Endothelial cell (in vitro differentiated cells): ENCODE data around the gene EWSR1. TPM values are rescaled to one million over a fixed set of nuclear protein-coding genes. Genes with fewer than 3 reads are reported as not detected.

ENCODE experiments used
- DNase-seq: peaks from one replicate; pipeline ENCODE4 v3.0.0; 2021; ENCODE audit warnings: low spot score
- H3K27ac Mint-ChIP-seq: one replicate; pipeline ENCODE4 v1.8.0; 2021; ENCODE audit warnings: mixed read lengths, inconsistent platforms; ENCODE audit not compliant: unreplicated experiment
- H3K27me3 Mint-ChIP-seq: one replicate; pipeline ENCODE4 v1.8.0; 2021; ENCODE audit warnings: mild to moderate bottlenecking, moderate library complexity, mixed read lengths, inconsistent platforms; ENCODE audit not compliant: unreplicated experiment
- H3K36me3 Mint-ChIP-seq: one replicate; pipeline ENCODE4 v1.8.0; 2021; ENCODE audit warnings: mild to moderate bottlenecking, low read depth, mixed read lengths, inconsistent platforms; ENCODE audit not compliant: unreplicated experiment
- H3K4me1 Mint-ChIP-seq: one replicate; pipeline ENCODE4 v1.8.0; 2021; ENCODE audit warnings: mild to moderate bottlenecking, mixed read lengths, inconsistent platforms; ENCODE audit not compliant: unreplicated experiment
- H3K4me3 Mint-ChIP-seq: one replicate; pipeline ENCODE4 v1.8.0; 2021; ENCODE audit warnings: mild to moderate bottlenecking, mixed read lengths, inconsistent platforms; ENCODE audit not compliant: unreplicated experiment
- H3K9me3 Mint-ChIP-seq: one replicate; pipeline ENCODE4 v1.8.0; 2021; ENCODE audit warnings: mixed read lengths, inconsistent platforms; ENCODE audit not compliant: unreplicated experiment
- total RNA-seq: library from RNA; stranded (reverse); fragmentation: NEBNext Ultra II Directional; extraction: Animal tissue kit (Norgen Biotek cat#: 25700); gene quantifications from one replicate; pipeline ENCODE4 v1.2.1, GENCODE V29; 2021; ENCODE audit not compliant: unreplicated experiment
- TF ChIP-seq, protein P1 (sequence below): fragments of 200-600 bp; sonication (generic); IDR thresholded peaks from one replicate; pipeline ENCODE4 v1.5.0; 2021; ENCODE audit warnings: antibody characterized with exemption; ENCODE audit not compliant: unreplicated experiment

EWSR1 gene
- total RNA-seq, 1 donor from 2014 or later: 307 TPM

DNA sequence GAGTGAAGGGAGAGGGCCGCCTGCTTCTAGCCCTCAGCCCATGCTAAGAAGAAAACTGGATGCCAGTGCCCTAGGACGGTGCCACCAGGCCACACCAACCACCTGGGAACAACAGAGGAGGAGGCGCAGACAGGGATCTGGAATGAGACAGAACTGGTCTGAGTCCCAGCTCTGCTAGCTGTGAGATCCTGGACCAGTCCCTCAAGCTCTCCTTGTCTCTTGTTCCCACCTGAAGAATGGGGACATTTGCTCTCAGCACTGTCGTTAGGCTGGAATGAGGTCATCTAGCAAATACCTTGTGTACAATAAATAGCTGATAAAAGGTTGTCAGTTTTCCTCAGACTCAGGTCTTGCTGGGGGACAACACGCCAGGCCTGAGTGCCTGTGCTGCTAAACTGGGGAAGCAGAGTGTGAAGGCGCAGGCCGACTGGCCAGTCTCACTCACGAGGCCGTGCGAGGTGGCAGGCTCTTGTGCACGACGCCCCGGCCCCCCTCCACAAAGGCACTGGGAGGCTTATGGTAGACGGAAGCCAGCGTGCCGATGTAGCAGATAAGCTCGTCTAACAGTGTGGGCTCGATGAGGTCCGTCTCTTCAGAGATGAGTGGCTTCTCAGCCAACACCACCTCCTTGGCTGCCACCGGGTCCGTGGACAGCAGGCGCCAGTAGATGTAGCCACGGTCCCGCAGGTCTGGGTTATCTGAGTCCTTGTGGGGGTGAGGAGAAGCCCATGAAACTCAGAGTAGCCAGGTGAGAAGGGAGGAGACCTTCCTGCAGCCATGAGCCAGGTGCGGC is 73.2 kb downstream of the EWSR1 start:
- TF ChIP-seq, protein P1, sequence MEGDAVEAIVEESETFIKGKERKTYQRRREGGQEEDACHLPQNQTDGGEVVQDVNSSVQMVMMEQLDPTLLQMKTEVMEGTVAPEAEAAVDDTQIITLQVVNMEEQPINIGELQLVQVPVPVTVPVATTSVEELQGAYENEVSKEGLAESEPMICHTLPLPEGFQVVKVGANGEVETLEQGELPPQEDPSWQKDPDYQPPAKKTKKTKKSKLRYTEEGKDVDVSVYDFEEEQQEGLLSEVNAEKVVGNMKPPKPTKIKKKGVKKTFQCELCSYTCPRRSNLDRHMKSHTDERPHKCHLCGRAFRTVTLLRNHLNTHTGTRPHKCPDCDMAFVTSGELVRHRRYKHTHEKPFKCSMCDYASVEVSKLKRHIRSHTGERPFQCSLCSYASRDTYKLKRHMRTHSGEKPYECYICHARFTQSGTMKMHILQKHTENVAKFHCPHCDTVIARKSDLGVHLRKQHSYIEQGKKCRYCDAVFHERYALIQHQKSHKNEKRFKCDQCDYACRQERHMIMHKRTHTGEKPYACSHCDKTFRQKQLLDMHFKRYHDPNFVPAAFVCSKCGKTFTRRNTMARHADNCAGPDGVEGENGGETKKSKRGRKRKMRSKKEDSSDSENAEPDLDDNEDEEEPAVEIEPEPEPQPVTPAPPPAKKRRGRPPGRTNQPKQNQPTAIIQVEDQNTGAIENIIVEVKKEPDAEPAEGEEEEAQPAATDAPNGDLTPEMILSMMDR: no peak
- no peak overlapping the region for H3K4me3 Mint-ChIP-seq
- peaks cover 48% of the 10 kb centered on the region for H3K36me3 Mint-ChIP-seq
- no peak for DNase-seq
- no peaks in the 10 kb centered on the region for H3K9me3 Mint-ChIP-seq
- no peak overlapping the region for H3K27ac Mint-ChIP-seq
- H3K4me1 Mint-ChIP-seq: peaks cover 4% of the 10 kb centered on the region
- peaks cover 10% of the 10 kb centered on the region for H3K27me3 Mint-ChIP-seq

DNA sequence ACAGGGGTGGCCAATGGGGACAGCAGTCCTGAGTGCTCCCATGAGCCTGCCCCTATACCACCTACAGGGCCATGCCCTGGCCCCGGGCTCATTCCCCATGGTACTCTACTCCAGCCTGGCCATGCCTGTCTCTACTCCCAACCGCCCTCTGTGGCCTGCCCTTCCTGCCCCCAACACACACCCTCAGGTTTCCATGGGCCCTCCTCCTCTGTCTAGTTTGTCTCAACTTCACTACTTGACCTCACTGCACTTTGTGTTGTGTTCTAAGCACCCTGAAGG is 73.7 kb downstream of the EWSR1 start:
- H3K36me3 Mint-ChIP-seq: peaks cover 45% of the 10 kb centered on the region
- H3K27ac Mint-ChIP-seq: no peak overlapping the region
- no peaks in the 10 kb centered on the region for H3K9me3 Mint-ChIP-seq
- H3K4me3 Mint-ChIP-seq: no peak overlapping the region
- DNase-seq: no peak
- H3K4me1 Mint-ChIP-seq: peaks cover 4% of the 10 kb centered on the region
- TF ChIP-seq, protein P1: no peak
- peaks cover 8% of the 10 kb centered on the region for H3K27me3 Mint-ChIP-seq

DNA sequence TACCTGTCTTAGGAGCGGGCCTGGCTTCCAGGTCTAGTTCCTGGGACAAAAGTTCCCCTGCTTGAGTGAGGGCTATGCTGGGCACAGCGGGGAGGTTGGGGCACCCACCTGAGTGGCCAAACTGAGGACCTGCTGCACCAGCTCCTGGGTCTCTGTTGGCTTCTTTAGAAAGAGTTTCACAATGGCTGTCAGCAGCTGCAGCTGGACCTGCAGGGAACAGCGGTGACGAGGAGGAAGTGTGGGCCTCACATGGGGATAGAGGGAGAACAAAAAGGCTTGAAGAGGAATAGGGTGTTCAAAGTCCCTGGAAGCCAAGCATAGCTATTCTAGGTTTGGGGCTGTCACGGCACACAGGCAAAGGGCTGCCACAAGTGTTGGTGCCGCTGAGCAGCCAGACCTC is 74.1 kb downstream of the EWSR1 start:
- Mint-ChIP-seq H3K4me1 (peaks cover 4% of the 10 kb centered on the region), H3K27me3 (peaks cover 8% of the 10 kb centered on the region), H3K27ac (no peak overlapping the region), H3K4me3 (no peak overlapping the region), H3K9me3 (no peaks in the 10 kb centered on the region), H3K36me3 (peaks cover 44% of the 10 kb centered on the region)
- TF ChIP-seq, protein P1: no peak
- DNase-seq: no peak

DNA sequence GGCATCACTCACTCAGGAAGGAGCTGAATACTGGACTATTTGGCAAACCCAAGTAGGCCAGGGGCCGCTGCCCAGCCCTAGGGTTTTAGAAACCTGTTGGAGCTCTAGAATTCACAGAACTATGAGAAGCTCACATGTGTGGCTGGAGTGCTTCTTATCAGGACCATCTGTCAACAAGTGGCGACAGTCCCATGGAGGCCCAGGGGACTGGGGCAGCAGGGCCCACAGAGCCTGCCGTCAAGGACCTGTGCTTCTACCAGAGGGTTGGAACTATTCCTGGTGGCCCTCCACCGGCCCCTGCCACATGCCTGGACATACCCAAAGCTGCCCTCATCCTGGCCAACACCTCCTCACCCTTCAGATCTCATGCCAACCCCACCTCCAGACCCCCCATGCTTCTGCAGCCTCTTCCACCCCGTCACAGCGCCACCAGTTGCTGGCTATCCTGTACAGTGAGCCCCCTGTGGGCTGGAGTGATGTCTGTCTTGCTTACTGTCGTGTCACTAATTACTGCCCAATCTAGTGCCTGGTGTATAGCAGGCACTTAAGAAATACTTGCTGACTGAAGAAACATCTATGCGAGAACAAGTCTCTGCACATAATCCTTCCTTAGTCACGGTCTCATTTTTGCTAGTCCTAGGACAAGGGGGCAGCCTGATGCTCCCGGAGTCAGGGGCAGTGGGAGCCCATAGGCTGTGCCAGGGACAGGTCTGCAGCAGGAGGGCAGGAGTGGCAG is 74.7 kb downstream of the EWSR1 start:
- Mint-ChIP-seq H3K4me1 (peaks cover 4% of the 10 kb centered on the region), H3K27me3 (peaks cover 8% of the 10 kb centered on the region), H3K4me3 (peak overlapping the region; percentile 73), H3K9me3 (no peaks in the 10 kb centered on the region), H3K27ac (no peak overlapping the region), H3K36me3 (peaks cover 50% of the 10 kb centered on the region)
- TF ChIP-seq, protein P1: no peak
- no peak for DNase-seq

DNA sequence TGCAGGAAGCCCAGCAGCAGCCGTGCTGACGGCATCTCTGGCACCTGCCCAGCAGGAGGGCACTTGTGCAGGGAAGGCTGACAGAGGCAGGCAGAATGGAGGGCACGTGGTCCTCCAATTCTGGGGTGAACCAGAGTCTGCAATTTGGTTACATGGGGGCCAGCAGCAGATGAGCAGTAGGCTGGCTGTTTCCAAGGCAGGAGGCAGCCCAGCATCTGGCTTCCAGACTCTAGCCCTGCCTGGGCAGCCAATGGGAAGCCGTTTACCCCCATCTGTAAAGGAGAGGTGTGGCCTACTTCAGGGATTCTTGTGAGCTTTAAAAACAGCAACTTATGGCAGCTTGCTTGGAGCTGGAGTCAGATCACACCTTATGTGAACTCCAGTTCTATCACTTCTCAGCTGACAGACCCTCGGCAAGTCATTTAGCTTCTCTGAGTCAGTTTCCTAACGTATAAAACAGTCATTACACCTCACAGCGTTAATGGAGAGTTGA is 75.3 kb downstream of the EWSR1 start:
- Mint-ChIP-seq H3K27me3 (peaks cover 8% of the 10 kb centered on the region), H3K36me3 (peaks cover 51% of the 10 kb centered on the region), H3K4me3 (peak overlapping the region; percentile 73), H3K9me3 (no peaks in the 10 kb centered on the region), H3K27ac (no peak overlapping the region), H3K4me1 (peaks cover 4% of the 10 kb centered on the region)
- DNase-seq: no peak
- TF ChIP-seq, protein P1: no peak
